NB4 (cell line): Measurements from ENCODE around the gene HEXB.

ENCODE experiments used
- CTCF ChIP-seq: IDR thresholded peaks from one replicate; pipeline ENCODE4 v1.5.1; 2012; ENCODE audit warnings: low read depth, low read length
- POLR2A ChIP-seq: IDR thresholded peaks from 2 replicates; pipeline ENCODE4 v1.6.1; 2011; ENCODE audit warnings: mild to moderate bottlenecking; ENCODE audit not compliant: insufficient read length; ENCODE audit errors: extremely low read depth

- TF ChIP-seq CTCF (no peak), POLR2A (no peak)
These were observed 19.2 kb upstream of the HEXB start for GRCh38 chr5:74665816-74666215.
